HepG2 (cell line): ENCODE results near the gene TMEM33. TPM values are rescaled to one million over a fixed set of nuclear protein-coding genes. Genes with fewer than 3 reads are reported as not detected.
"Not testable (repeated sequence)": the region's sequence is repeated elsewhere in the genome, so short reads cannot be mapped to it uniquely, and the experiment has no call there.

Experiments used
- ATAC-seq: fragments of 200-7000 bp; cut with Tn5 transposase; 3 replicates; pipeline ENCODE4 v1.9.1; 2020; ENCODE audit warnings: mild to moderate bottlenecking, moderate library complexity
- BruUV-seq: library from RNA; stranded (reverse); fragments of 400-500 nt; replicated peaks from 2 replicates; lab custom pipeline; 2021; lab: Mats Ljungman, UMichigan
- CTCF ChIA-PET: fragments of 300-600 bp; formaldehyde crosslinking; extraction: SDS; loops from one replicate; lab custom pipeline; 2021; ENCODE audit warnings: low total read pairs, inconsistent platforms, low intra/inter-chr PET ratio; lab: Yijun Ruan, JAX
- POLR2A ChIA-PET: fragments of 350-600 bp; sonication (Branson Sonifier 250); formaldehyde crosslinking; loops from one replicate; lab custom pipeline; 2020; ENCODE audit warnings: antibody characterized with exemption, inconsistent platforms; lab: Yijun Ruan, JAX
- DNase-seq: peaks from one replicate; pipeline ENCODE4 v3.0.0-alpha.2; 2015; ENCODE audit warnings: low spot score
- FAIRE-seq: peaks from 3 replicates; lab custom pipeline; 2011; peaks lifted over from hg19 to GRCh38; lab: Jason Lieb, UNC
- H2AFZ ChIP-seq: one replicate; pipeline ENCODE4 v1.6.1; 2011; ENCODE audit warnings: low read length, inconsistent platforms
- H3K27ac ChIP-seq: fragments of 300-600 bp; 3 replicates; pipeline ENCODE4 v1.8.0; 2011; ENCODE audit warnings: mixed run types, mild to moderate bottlenecking, mixed read lengths, low read length, inconsistent platforms; ENCODE audit not compliant: insufficient read depth; ENCODE audit errors: extremely low read length
- H3K27me3 ChIP-seq, 2 experiments: fragments of 200-600 bp in 1 of 2; 2 replicates in 1 of 2; 3 replicates in 1 of 2; pipeline versions ENCODE4 v1.6.0 to v1.8.0; 2011; ENCODE audit warnings: low read length in 2 of 2, mild to moderate bottlenecking in 2 of 2, moderate library complexity in 2 of 2, inconsistent platforms in 1 of 2; ENCODE audit not compliant: insufficient read depth in 2 of 2, control insufficient read depth in 1 of 2
- H3K36me3 ChIP-seq, 2 experiments: fragments of 200-600 bp in 1 of 2; replicated peaks in 1 of 2; 2 replicates in 1 of 2; 3 replicates in 1 of 2; pipeline versions ENCODE4 v1.5.1 to v1.8.0; 2011; ENCODE audit warnings: low read length in 2 of 2, inconsistent platforms in 1 of 2; ENCODE audit not compliant: insufficient read depth in 2 of 2, control insufficient read depth in 1 of 2
- H3K4me1 ChIP-seq: 2 replicates; pipeline ENCODE4 v1.5.1; 2012; ENCODE audit warnings: low read length, inconsistent platforms; ENCODE audit not compliant: insufficient read depth
- H3K4me2 ChIP-seq: 2 replicates; pipeline ENCODE4 v1.6.0; 2011; ENCODE audit warnings: low read depth, low read length, inconsistent platforms
- H3K4me3 ChIP-seq, 3 experiments: fragments of 200-600 bp in 1 of 3; sonication (generic), shearing (Covaris generic) in 1 of 3; replicated peaks in 1 of 3; 2 replicates each; pipeline ENCODE4 v1.5.1; 2011 to 2016; ENCODE audit warnings: low read length in 3 of 3, inconsistent platforms in 2 of 3, low read depth in 2 of 3, mild to moderate bottlenecking in 2 of 3, control low read depth in 1 of 3, mixed read lengths in 1 of 3; ENCODE audit not compliant: insufficient read depth in 1 of 3
- H3K79me2 ChIP-seq: one replicate; pipeline ENCODE4 v1.6.1; 2011; ENCODE audit warnings: low read length, inconsistent platforms; ENCODE audit not compliant: insufficient read depth
- H3K9ac ChIP-seq: 2 replicates; pipeline ENCODE4 v1.6.0; 2011; ENCODE audit warnings: mild to moderate bottlenecking, low read depth, low read length, inconsistent platforms; ENCODE audit not compliant: insufficient read depth
- H3K9me3 ChIP-seq: 2 replicates; pipeline ENCODE4 v1.5.1; 2012; ENCODE audit warnings: mild to moderate bottlenecking, low read length
- H4K20me1 ChIP-seq: 2 replicates; pipeline ENCODE4 v1.6.0; 2011; ENCODE audit warnings: inconsistent platforms, mild to moderate bottlenecking, low read length, moderate library complexity; ENCODE audit not compliant: insufficient read depth
- FOSL2 ChIP-seq: sonication (generic); formaldehyde crosslinking; IDR thresholded peaks from 2 replicates; pipeline ENCODE4 v1.4.0; 2020; ENCODE audit warnings: missing genetic modification reagents
- MIER3 ChIP-seq: IDR thresholded peaks from 2 replicates; pipeline ENCODE4 v1.6.1; 2016; ENCODE audit warnings: missing compliant biosample characterization, borderline replicate concordance
- RNF2 ChIP-seq: fragments of 450-650 bp; conservative IDR thresholded peaks from 2 replicates; pipeline ENCODE4 v1.6.1; 2016; ENCODE audit warnings: low read depth
- ZNF672 ChIP-seq: sonication (generic); formaldehyde crosslinking; IDR thresholded peaks from 2 replicates; pipeline ENCODE4 v1.8.1; 2022; ENCODE audit warnings: missing genetic modification reagents
- WGBS: methylation state at CpG from one replicate; pipeline ENCODE4 v1.1.6; 2017; ENCODE audit warnings: low lambda C conversion rate; 5-methylcytosine and 5-hydroxymethylcytosine counted together
- in situ Hi-C: cut with HindIII; loops from 2 replicates; pipeline ENCODE4 v1.10.0; 2017; ENCODE audit warnings: low pct_unique_long_range_greater_than_20kb; ENCODE audit not compliant: extremely low pct_ligation_motif_present
- intact Hi-C: fragments of 100-400 bp; cut with micrococcal nuclease; formaldehyde crosslinking; loops from one replicate; pipeline ENCODE4 v1.10.0; 2022; ENCODE audit not compliant: unreplicated experiment
- polyA plus RNA-seq, 8 experiments: library from polyadenylated mRNA; depleted of rRNA in 3 of 8; stranded (reverse) in 7 of 8; unstranded in 1 of 8; fragments of >200 nt; fragmentation: Illumina TruSeq in 4 of 8; extraction: Trizol in 4 of 8; gene quantifications; 2 replicates each; pipeline versions ENCODE4 v1.2.1 to v1.2.3, GENCODE V29; 2011 to 2016; ENCODE audit warnings: low read depth in 4 of 8, missing spikeins in 1 of 8, mixed read lengths in 1 of 8; ENCODE audit not compliant: insufficient read depth in 1 of 8
- total RNA-seq, 5 experiments: library from RNA; depleted of rRNA; stranded (reverse); fragments of >200 nt; fragmentation: Illumina TruSeq; extraction: Trizol; gene quantifications; 2 replicates each; pipeline ENCODE4 v1.2.3, GENCODE V29; 2016; ENCODE audit warnings: low read depth in 1 of 5
- TF ChIP-seq, protein P1 (sequence below): sonication (generic); formaldehyde crosslinking; IDR thresholded peaks from 2 replicates; pipeline ENCODE4 v1.4.0; 2020; ENCODE audit warnings: missing genetic modification reagents

Gene TMEM33
- total and polyA plus RNA-seq, 2 of the 13 experiments (the other 11 are each of a cell fraction or from before 2014, with no cell fraction given): 36.1 to 66.6 TPM

- CTCF ChIA-PET: no interaction called here
Measured at GRCh38 chr4:41913509-41913908, 21.7 kb upstream of the TMEM33 start.

GRCh38 chr4:41918278-41918677 is 17.0 kb upstream of the TMEM33 start:
- no peaks in the 10 kb centered on the region for H3K36me3 ChIP-seq
- H3K9ac ChIP-seq: no peak overlapping the region
- intact Hi-C loops: no loop called here
- H3K4me2 ChIP-seq: no peak overlapping the region
- no TSS peak for BruUV-seq
- peaks cover 16% of the 10 kb centered on the region for H3K9me3 ChIP-seq
- no peak overlapping the region for H3K27ac ChIP-seq
- 0% methylated on average over 2 of the region's 2 CpGs for WGBS
- H3K27me3 ChIP-seq: no peaks in the 10 kb centered on the region
- no peaks in the 10 kb centered on the region for H3K4me1 ChIP-seq
- H3K79me2 ChIP-seq: no peaks in the 10 kb centered on the region
- H4K20me1 ChIP-seq: no peaks in the 10 kb centered on the region
- POLR2A ChIA-PET: no interaction called here
- H2AFZ ChIP-seq: no peak overlapping the region
- in situ Hi-C loops: no loop called here
- ATAC-seq (no peak), DNase-seq (no peak), FAIRE-seq (no peak)
- CTCF ChIA-PET: no interaction called here
- no peak overlapping the region for H3K4me3 ChIP-seq
- TF ChIP-seq, protein P1, sequence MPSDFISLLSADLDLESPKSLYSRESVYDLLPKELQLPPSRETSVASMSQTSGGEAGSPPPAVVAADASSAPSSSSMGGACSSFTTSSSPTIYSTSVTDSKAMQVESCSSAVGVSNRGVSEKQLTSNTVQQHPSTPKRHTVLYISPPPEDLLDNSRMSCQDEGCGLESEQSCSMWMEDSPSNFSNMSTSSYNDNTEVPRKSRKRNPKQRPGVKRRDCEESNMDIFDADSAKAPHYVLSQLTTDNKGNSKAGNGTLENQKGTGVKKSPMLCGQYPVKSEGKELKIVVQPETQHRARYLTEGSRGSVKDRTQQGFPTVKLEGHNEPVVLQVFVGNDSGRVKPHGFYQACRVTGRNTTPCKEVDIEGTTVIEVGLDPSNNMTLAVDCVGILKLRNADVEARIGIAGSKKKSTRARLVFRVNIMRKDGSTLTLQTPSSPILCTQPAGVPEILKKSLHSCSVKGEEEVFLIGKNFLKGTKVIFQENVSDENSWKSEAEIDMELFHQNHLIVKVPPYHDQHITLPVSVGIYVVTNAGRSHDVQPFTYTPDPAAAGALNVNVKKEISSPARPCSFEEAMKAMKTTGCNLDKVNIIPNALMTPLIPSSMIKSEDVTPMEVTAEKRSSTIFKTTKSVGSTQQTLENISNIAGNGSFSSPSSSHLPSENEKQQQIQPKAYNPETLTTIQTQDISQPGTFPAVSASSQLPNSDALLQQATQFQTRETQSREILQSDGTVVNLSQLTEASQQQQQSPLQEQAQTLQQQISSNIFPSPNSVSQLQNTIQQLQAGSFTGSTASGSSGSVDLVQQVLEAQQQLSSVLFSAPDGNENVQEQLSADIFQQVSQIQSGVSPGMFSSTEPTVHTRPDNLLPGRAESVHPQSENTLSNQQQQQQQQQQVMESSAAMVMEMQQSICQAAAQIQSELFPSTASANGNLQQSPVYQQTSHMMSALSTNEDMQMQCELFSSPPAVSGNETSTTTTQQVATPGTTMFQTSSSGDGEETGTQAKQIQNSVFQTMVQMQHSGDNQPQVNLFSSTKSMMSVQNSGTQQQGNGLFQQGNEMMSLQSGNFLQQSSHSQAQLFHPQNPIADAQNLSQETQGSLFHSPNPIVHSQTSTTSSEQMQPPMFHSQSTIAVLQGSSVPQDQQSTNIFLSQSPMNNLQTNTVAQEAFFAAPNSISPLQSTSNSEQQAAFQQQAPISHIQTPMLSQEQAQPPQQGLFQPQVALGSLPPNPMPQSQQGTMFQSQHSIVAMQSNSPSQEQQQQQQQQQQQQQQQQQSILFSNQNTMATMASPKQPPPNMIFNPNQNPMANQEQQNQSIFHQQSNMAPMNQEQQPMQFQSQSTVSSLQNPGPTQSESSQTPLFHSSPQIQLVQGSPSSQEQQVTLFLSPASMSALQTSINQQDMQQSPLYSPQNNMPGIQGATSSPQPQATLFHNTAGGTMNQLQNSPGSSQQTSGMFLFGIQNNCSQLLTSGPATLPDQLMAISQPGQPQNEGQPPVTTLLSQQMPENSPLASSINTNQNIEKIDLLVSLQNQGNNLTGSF (CRISPR knock-in tag): no peak
- TF ChIP-seq ZNF672 (CRISPR knock-in tag) (no peak), RNF2 (no peak)

More at GRCh38 chr4:41913509-41913908, 21.7 kb upstream of the TMEM33 start:
- in situ Hi-C loops: no loop called here
- no peak overlapping the region for H3K4me3 ChIP-seq
- FAIRE-seq (no peak), DNase-seq (no peak), ATAC-seq (no peak)
- intact Hi-C loops: no loop called here
- H4K20me1 ChIP-seq: no peaks in the 10 kb centered on the region
- no peaks in the 10 kb centered on the region for H3K9me3 ChIP-seq
- no peak overlapping the region for H3K9ac ChIP-seq
- TF ChIP-seq FOSL2 (peak; percentile 22; the same call in 1 of the 2 replicates), MIER3 (CRISPR knock-in tag) (no peak)
- no peaks in the 10 kb centered on the region for H3K27me3 ChIP-seq
- BruUV-seq: no TSS peak
- H3K36me3 ChIP-seq: no peaks in the 10 kb centered on the region
- no peak overlapping the region for H2AFZ ChIP-seq
- H3K4me2 ChIP-seq: no peak overlapping the region
- H3K4me1 ChIP-seq: peaks cover 13% of the 10 kb centered on the region
- H3K27ac ChIP-seq: no peak overlapping the region
- POLR2A ChIA-PET: no interaction called here
- no peaks in the 10 kb centered on the region for H3K79me2 ChIP-seq

GRCh38 chr4:41920416-41920815 is 14.8 kb upstream of the TMEM33 start:
- H3K4me1 ChIP-seq: not testable (repeated sequence)

More at GRCh38 chr4:41920416-41920815, 14.8 kb upstream of the TMEM33 start:
- WGBS: 77% methylated on average over 2 of the region's 2 CpGs
- H4K20me1 ChIP-seq, POLR2A ChIA-PET, H3K36me3 ChIP-seq, in situ Hi-C loops, H2AFZ ChIP-seq, CTCF ChIA-PET, FAIRE-seq, H3K27ac ChIP-seq, intact Hi-C loops, ATAC-seq, H3K27me3 ChIP-seq, H3K9ac ChIP-seq, DNase-seq, H3K4me3 ChIP-seq, BruUV-seq, H3K79me2 ChIP-seq, H3K4me2 ChIP-seq: not testable (repeated sequence)
- H3K9me3 ChIP-seq: peaks cover 16% of the 10 kb centered on the region
